GM12875 (cell line): Measurements from ENCODE around the gene PIK3R3.

Experiments
- H3K4me3 ChIP-seq: one replicate; pipeline ENCODE4 v1.5.1; 2011; ENCODE audit warnings: low read depth, low read length, control low read depth
- TF ChIP-seq, protein P1 (sequence below): IDR thresholded peaks from 2 replicates; pipeline ENCODE4 v1.5.1; 2011; ENCODE audit warnings: low read depth, mild to moderate bottlenecking, control low read depth, inconsistent platforms, low read length, moderate library complexity, borderline replicate concordance; ENCODE audit not compliant: insufficient read depth

The PIK3R3 gene

GRCh38 chr1:46168477-46168876 lies 36.0 kb upstream of the PIK3R3 start:
- TF ChIP-seq, protein P1, sequence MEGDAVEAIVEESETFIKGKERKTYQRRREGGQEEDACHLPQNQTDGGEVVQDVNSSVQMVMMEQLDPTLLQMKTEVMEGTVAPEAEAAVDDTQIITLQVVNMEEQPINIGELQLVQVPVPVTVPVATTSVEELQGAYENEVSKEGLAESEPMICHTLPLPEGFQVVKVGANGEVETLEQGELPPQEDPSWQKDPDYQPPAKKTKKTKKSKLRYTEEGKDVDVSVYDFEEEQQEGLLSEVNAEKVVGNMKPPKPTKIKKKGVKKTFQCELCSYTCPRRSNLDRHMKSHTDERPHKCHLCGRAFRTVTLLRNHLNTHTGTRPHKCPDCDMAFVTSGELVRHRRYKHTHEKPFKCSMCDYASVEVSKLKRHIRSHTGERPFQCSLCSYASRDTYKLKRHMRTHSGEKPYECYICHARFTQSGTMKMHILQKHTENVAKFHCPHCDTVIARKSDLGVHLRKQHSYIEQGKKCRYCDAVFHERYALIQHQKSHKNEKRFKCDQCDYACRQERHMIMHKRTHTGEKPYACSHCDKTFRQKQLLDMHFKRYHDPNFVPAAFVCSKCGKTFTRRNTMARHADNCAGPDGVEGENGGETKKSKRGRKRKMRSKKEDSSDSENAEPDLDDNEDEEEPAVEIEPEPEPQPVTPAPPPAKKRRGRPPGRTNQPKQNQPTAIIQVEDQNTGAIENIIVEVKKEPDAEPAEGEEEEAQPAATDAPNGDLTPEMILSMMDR: no peak
- H3K4me3 ChIP-seq: no peak overlapping the region

GRCh38 chr1:46166521-46167462 lies 34.4 kb upstream of the PIK3R3 start:
- peak overlapping the region; percentile 28 for H3K4me3 ChIP-seq
- TF ChIP-seq, protein P1: no peak

DNA sequence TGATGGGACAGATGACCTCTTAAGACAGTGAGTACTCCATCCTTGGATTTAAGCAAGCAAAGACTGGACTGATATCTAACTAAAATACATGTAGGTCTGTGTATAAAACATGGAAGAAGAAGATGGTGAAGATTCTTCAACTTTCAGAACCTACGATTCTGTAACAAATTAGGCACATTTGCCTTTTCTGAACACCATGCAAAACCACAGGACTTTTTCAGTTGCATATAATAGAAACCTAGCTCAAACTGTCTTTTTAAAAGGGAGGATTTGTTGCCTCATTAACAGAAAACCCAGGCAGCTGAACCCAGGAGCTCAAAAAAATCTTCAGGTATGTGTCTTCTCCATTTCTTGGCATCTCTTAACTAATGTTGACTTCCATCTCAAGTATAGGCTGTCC lies 27.8 kb upstream of the PIK3R3 start:
- H3K4me3 ChIP-seq: no peak overlapping the region
- TF ChIP-seq, protein P1: no peak

DNA sequence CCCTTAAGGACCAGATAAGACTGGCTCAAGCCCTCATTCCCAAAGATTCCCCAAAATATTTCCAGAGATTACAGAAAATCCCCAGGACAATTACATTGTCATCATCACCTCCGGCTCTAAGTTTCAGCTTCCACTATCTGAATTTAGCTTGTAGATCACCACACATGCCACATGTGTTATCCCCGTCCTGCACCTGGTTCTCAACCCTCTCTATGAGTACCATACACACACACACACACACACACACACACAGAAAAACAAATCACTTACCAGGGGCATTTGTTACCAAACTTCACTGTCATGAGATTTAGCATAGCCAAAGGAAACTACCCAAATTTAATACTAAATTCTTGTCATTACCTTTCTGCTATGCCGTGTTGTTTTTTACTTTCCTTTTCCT lies 27.1 kb upstream of the PIK3R3 start:
- TF ChIP-seq, protein P1: no peak
- H3K4me3 ChIP-seq: no peak overlapping the region

- H3K4me3 ChIP-seq: no peak overlapping the region
- TF ChIP-seq, protein P1: no peak
Measured at GRCh38 chr1:46158312-46159281, 26.2 kb upstream of the PIK3R3 start.

DNA sequence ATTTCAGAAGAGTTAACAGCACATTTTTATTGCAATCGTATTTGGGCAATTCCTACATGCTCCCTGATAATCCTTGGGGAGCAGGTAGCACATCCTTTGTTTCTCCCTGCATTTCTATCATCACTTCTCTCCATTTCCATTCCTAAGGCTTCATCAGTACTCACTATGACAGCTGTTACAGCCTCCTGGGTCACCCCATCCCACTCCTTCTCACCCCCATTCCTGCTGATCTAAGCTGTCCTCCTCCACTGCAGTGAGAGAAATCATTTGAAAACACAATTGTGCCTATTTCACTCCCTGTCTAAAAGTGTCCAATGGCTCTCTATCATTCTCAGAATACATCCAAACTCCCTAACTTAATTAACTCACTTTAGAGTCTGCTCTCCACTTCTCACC lies 25.5 kb upstream of the PIK3R3 start:
- H3K4me3 ChIP-seq: no peak overlapping the region
- TF ChIP-seq, protein P1: no peak
